ENCODE data around the gene PHACTR1. TPM values are rescaled to one million over a fixed set of nuclear protein-coding genes. Genes with fewer than 3 reads are reported as not detected.

The PHACTR1 gene
- total and polyA plus RNA-seq, 9 of the 15 experiments (the other 6 are each of a cell fraction or from before 2014, with no cell fraction given) = 11.5 to 32.6 (median 22.0) TPM

GRCh38 chr6:13113981-13114593 is 397.5 kb downstream of the PHACTR1 start:
- Histone ChIP-seq H3K9ac (ENCODE audit: insufficient read depth in 1 of 2, low read depth in 2 of 2, low read length in 2 of 2) (no peak overlapping the region), H3K4me1 (replicated peaks in 1 of 2; ENCODE audit: control insufficient read depth in 2 of 2, insufficient read depth in 2 of 2, low read length in 2 of 2) (no peaks in the 10 kb centered on the region), H3K79me2 (ENCODE audit: control insufficient read depth, insufficient read depth, low read length) (no peaks in the 10 kb centered on the region), H2AFZ (ENCODE audit: low read depth, low read length) (no peak overlapping the region), H3K9me3 (replicated peaks; ENCODE audit: control insufficient read depth, insufficient read depth, low read depth, low read length) (no peaks in the 10 kb centered on the region), H3K9me1 (ENCODE audit: control insufficient read depth, insufficient read depth, low read length) (no peaks in the 10 kb centered on the region), H3K27me3 (ENCODE audit: control insufficient read depth in 2 of 2, insufficient read depth in 2 of 2, low read length in 2 of 2) (peaks cover 0 to 2% of the 10 kb centered on the region in 2 experiments; a peak in 1 of 5 replicates), H3K36me3 (ENCODE audit: control insufficient read depth, insufficient read depth, low read length) (no peaks in the 10 kb centered on the region), H3K4me3 (no peak overlapping the region), H3K4me2 (ENCODE audit: insufficient read depth, low read length) (no peak overlapping the region), H4K20me1 (replicated peaks; ENCODE audit: control insufficient read depth, insufficient read depth, low read length) (no peaks in the 10 kb centered on the region), H3K27ac (ENCODE audit: extremely low read depth, low read depth, low read length) (no peak overlapping the region)
- no peak for TF ChIP-seq ZNF282 (CRISPR knock-in tag; IDR thresholded peaks at IDR 0.05)
- no peak for TF ChIP-seq ZNF12 (CRISPR knock-in tag; IDR thresholded peaks at IDR 0.05)
- no peak for TF ChIP-seq E2F5 (CRISPR knock-in tag; IDR thresholded peaks at IDR 0.05)
- no peak for TF ChIP-seq ID3 (CRISPR knock-in tag; IDR thresholded peaks at IDR 0.05)
- TF ChIP-seq ID3 (tag; IDR thresholded peaks at IDR 0.05) = no peak
- no peak for TF ChIP-seq HCFC1 (IDR thresholded peaks at IDR 0.05; ENCODE audit: low read depth, low read length)
- TF ChIP-seq SIN3A (IDR thresholded peaks at IDR 0.05; ENCODE audit: borderline replicate concordance in 2 of 2, control insufficient read depth in 1 of 2, low read depth in 2 of 2, low read length in 2 of 2) = no peak
- TF ChIP-seq ZC3H4 (CRISPR knock-in tag; IDR thresholded peaks at IDR 0.05; ENCODE audit: borderline replicate concordance) = no peak
- TF ChIP-seq HNRNPUL1 (IDR thresholded peaks at IDR 0.05; ENCODE audit: low read length) = no peak
- intact Hi-C loops (cut with micrococcal nuclease) (no loop called here), in situ Hi-C loops (cut with MboI) (no loop called here)
- ATAC-seq (no peak), FAIRE-seq (no peak), DNase-seq (ENCODE audit: extremely low read depth in 1 of 4, low spot score in 3 of 4) (no peak)
- ChIA-PET CTCF (ENCODE audit: low intra/inter-chr PET ratio) (no interaction called here), POLR2A (interaction anchor here (0.8 to 1.9 kb wide), 2 partner anchors 10 to 42 kb away, joined by 3 to 7 read pairs; no protein-coding TSS in a partner anchor)
- WGBS (ENCODE audit: insufficient coverage, low coverage, missing lambda C conversion rate) = 0% methylated on average over 5 of the region's 5 CpGs
- no TSS peak for BruUV-seq (replicated peaks)
